OCI-LY3 (cell line): ENCODE results near the gene NPTX1.

Source experiments
- H2AFZ ChIP-seq: fragments of 200-600, 300-600 bp; shearing (Covaris generic); 2 replicates; pipeline ENCODE4 v1.6.0; 2014; ENCODE audit warnings: antibody characterized with exemption, low read depth, low read length
- H3K27ac ChIP-seq: fragments of 200-600, 300-600 bp; sonication (generic); 2 replicates; pipeline ENCODE4 v1.5.1; 2014; ENCODE audit warnings: mild to moderate bottlenecking, low read length, moderate library complexity, mixed read lengths
- H3K27me3 ChIP-seq: fragments of 200-600, 300-600 bp; sonication (generic); 2 replicates; pipeline ENCODE4 v1.6.1; 2014; ENCODE audit warnings: low read depth, low read length, mixed read lengths
- H3K36me3 ChIP-seq: fragments of 200-600, 300-600 bp; sonication (generic); replicated peaks from 2 replicates; pipeline ENCODE3; 2014; ENCODE audit warnings: low read depth, low read length, mixed read lengths
- H3K4me1 ChIP-seq: fragments of 300-600, 200-600 bp; sonication (generic); 2 replicates; pipeline ENCODE4 v1.6.1; 2014; ENCODE audit warnings: low read length, mixed read lengths
- H3K4me2 ChIP-seq: fragments of 200-600, 300-600 bp; sonication (generic); 2 replicates; pipeline ENCODE4 v1.6.1; 2014; ENCODE audit warnings: low read length, mixed read lengths
- H3K4me3 ChIP-seq: fragments of 300-600, 200-600 bp; sonication (generic); 2 replicates; pipeline ENCODE4 v1.5.1; 2014; ENCODE audit warnings: antibody characterized with exemption, mild to moderate bottlenecking, low read length, moderate library complexity
- H3K79me2 ChIP-seq: fragments of 300-600, 200-600 bp; shearing (Covaris generic); 2 replicates; pipeline ENCODE4 v1.6.1; 2014; ENCODE audit warnings: mild to moderate bottlenecking, low read length, mixed read lengths
- H3K9ac ChIP-seq: fragments of 300-600, 200-600 bp; shearing (Covaris generic); 2 replicates; pipeline ENCODE4 v1.6.0; 2014; ENCODE audit warnings: mild to moderate bottlenecking, low read length, moderate library complexity
- H3K9me3 ChIP-seq: fragments of 200-600, 300-600 bp; shearing (Covaris generic); 2 replicates; pipeline ENCODE4 v1.6.1; 2014; ENCODE audit warnings: low read length, mixed read lengths; ENCODE audit not compliant: insufficient read depth
- H4K20me1 ChIP-seq: fragments of 200-600, 300-600 bp; sonication (generic); 2 replicates; pipeline ENCODE4 v1.6.1; 2016; ENCODE audit warnings: low read length, mixed read lengths; ENCODE audit not compliant: insufficient read depth
- CTCF ChIP-seq: fragments of 200-600, 300-600 bp; sonication (generic); IDR thresholded peaks from 2 replicates; pipeline ENCODE4 v1.5.1; 2014; ENCODE audit warnings: antibody characterized with exemption, low read length, low read depth
- EZH2phosphoT487 ChIP-seq: fragments of 200-600 bp; shearing (Covaris generic); IDR thresholded peaks from 2 replicates; pipeline ENCODE4 v1.6.1; 2018; ENCODE audit warnings: antibody characterized with exemption, mixed run types, low read depth

Gene NPTX1

GRCh38 chr17:80449194-80449929 lies 27.0 kb downstream of the NPTX1 start:
- no peak for TF ChIP-seq CTCF
- Histone ChIP-seq H3K4me1 (peaks cover 7% of the 10 kb centered on the region; the same call in 1 of the 2 replicates), H3K36me3 (no peaks in the 10 kb centered on the region), H3K79me2 (peaks cover 9% of the 10 kb centered on the region; the same call in 1 of the 2 replicates), H3K9ac (no peak overlapping the region), H3K4me2 (no peak overlapping the region), H2AFZ (no peak overlapping the region), H3K27ac (no peak overlapping the region), H3K4me3 (no peak overlapping the region), H4K20me1 (no peaks in the 10 kb centered on the region), H3K27me3 (no peaks in the 10 kb centered on the region), H3K9me3 (no peaks in the 10 kb centered on the region)

- no peak for TF ChIP-seq EZH2phosphoT487
- TF ChIP-seq CTCF: no peak
Observed at GRCh38 chr17:80447790-80448189, 28.6 kb downstream of the NPTX1 start.

GRCh38 chr17:80446645-80447405 lies 29.6 kb downstream of the NPTX1 start:
- no peak for TF ChIP-seq EZH2phosphoT487
- TF ChIP-seq CTCF: no peak
- no peak overlapping the region for H3K27ac ChIP-seq
- H4K20me1 ChIP-seq: no peaks in the 10 kb centered on the region
- H2AFZ ChIP-seq: no peak overlapping the region
- no peak overlapping the region for H3K4me2 ChIP-seq
- H3K79me2 ChIP-seq: no peaks in the 10 kb centered on the region
- H3K4me1 ChIP-seq: no peaks in the 10 kb centered on the region
- H3K4me3 ChIP-seq: no peak overlapping the region
- H3K36me3 ChIP-seq: no peaks in the 10 kb centered on the region
- H3K9me3 ChIP-seq: no peaks in the 10 kb centered on the region
- H3K9ac ChIP-seq: no peak overlapping the region
- no peaks in the 10 kb centered on the region for H3K27me3 ChIP-seq

More at GRCh38 chr17:80447790-80448189, 28.6 kb downstream of the NPTX1 start:
- H4K20me1 ChIP-seq: no peaks in the 10 kb centered on the region
- no peaks in the 10 kb centered on the region for H3K36me3 ChIP-seq
- H3K27me3 ChIP-seq: no peaks in the 10 kb centered on the region
- H3K4me1 ChIP-seq: no peaks in the 10 kb centered on the region
- H3K4me3 ChIP-seq: no peak overlapping the region
- no peak overlapping the region for H3K27ac ChIP-seq
- no peaks in the 10 kb centered on the region for H3K79me2 ChIP-seq
- no peak overlapping the region for H3K9ac ChIP-seq
- no peak overlapping the region for H3K4me2 ChIP-seq
- no peak overlapping the region for H2AFZ ChIP-seq
- no peaks in the 10 kb centered on the region for H3K9me3 ChIP-seq

- Histone ChIP-seq H3K27ac (no peak overlapping the region), H3K36me3 (no peaks in the 10 kb centered on the region), H4K20me1 (peaks cover 7% of the 10 kb centered on the region; the same call in 1 of the 2 replicates), H3K79me2 (no peaks in the 10 kb centered on the region), H3K4me1 (no peaks in the 10 kb centered on the region), H2AFZ (no peak overlapping the region), H3K9ac (no peak overlapping the region), H3K9me3 (no peaks in the 10 kb centered on the region), H3K4me2 (no peak overlapping the region), H3K27me3 (no peaks in the 10 kb centered on the region), H3K4me3 (no peak overlapping the region)
- TF ChIP-seq CTCF: no peak
Observed at GRCh38 chr17:80445726-80446110, 30.7 kb downstream of the NPTX1 start.
